Fibroblast of skin of left biceps (primary cell): Measurements from ENCODE around the gene PRDX3.

ENCODE experiments used
- DNase-seq, 2 experiments: peaks; one replicate each; pipeline ENCODE4 v3.0.0-alpha.2; 2013; ENCODE audit warnings: low read depth in 2 of 2

Gene PRDX3

GRCh38 chr10:119178372-119179119 is at the start of gene PRDX3:
TSS of gene PRDX3 (minus strand) at chr10:119178812. CDS start at chr10:119178790, 22 bp downstream.
- DNase-seq = peak; percentile 71 to 77

DNA sequence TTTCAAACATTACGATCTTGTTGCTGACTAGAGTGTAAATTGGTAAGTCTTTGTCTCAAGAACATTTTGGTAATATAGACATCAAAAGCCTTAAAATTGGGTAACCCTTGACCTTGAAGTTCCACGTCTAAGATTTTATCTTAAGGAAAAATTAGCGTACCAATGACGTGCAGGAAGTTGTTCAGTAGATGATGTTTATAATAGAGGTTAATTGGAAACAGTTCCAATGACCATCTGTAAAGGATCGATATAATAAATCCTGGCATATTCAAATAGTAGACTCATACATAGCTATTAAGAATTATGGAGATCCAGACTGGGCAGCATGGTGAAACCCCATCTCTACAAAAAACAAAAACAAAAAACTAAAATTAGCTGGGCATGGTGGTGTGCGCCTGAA is 49.2 kb upstream of the PRDX3 start:
- DNase-seq = no peak

GRCh38 chr10:119225083-119225658 is 46.6 kb upstream of the PRDX3 start:
- DNase-seq = no peak

DNA sequence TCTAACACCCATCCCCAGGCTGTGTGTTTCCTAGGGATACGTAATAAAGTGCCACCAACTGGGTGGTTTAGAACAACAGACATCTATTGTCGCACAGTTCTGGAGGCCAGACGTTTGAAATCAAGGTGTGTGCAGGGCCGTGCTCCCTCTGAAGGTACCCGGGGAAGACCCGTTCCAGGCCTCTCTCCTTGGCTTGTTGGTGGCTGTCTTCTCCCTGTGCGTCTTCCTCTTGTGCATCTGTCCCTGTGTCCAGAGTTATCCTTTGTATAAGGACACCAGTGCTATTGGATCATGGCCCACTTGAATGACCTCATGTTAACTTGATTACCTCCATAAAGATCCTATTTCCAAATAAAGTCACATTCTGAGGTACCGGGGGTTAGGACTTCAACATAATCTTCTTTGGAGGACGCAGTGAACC is 44.4 kb upstream of the PRDX3 start:
- DNase-seq = no peak

GRCh38 chr10:119222537-119222936 is 43.9 kb upstream of the PRDX3 start:
- DNase-seq = no peak

GRCh38 chr10:119221666-119222065 is 43.1 kb upstream of the PRDX3 start:
- DNase-seq = no peak

DNA sequence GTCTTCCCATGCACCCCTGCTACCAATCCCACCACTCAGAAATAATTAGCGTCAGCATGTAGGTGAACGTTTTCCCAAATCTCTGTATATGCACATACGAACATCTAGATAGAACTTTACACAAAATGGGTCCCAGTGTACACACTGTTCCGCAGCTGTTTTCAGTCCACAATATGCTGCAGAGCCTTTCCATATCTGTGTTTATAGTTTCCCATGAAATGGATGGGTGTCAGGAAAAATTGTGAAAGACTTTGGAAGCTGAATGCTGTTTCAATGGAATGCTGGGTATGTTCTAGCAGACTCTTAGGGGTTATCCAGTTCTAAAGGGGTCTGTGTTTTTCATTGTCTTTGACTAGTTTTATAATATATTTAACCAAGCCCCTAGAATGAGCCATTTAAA is 42.6 kb upstream of the PRDX3 start:
- DNase-seq = peak in 1 of 2 experiments; percentile 55

GRCh38 chr10:119219871-119220270 is 41.3 kb upstream of the PRDX3 start:
- peak; percentile 69 to 72 for DNase-seq

- no peak for DNase-seq
Measured at GRCh38 chr10:119217991-119218490, 39.4 kb upstream of the PRDX3 start.

GRCh38 chr10:119217401-119217800 is 38.8 kb upstream of the PRDX3 start:
- DNase-seq = no peak

GRCh38 chr10:119216127-119216526 is 37.5 kb upstream of the PRDX3 start:
- no peak for DNase-seq

DNA sequence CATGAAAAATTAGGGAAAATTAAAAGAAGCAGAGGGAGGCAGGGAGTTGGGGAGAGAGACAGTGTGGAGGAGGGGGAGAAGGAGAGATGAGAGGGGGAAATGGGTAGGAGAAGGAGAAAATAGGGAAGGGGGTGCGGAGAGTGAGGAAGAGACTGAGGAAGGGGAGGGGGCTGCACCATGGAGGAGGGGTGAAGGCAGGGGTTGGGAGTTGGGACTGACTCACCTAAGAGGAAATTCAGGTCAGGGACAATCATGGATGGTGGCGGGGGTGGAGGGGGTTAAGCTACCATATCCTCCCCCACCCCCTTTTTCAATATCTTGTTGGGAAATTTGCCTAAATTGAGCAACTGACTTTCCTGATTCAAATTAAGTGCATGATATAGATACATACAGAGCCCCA is 36.8 kb upstream of the PRDX3 start:
- no peak for DNase-seq

DNA sequence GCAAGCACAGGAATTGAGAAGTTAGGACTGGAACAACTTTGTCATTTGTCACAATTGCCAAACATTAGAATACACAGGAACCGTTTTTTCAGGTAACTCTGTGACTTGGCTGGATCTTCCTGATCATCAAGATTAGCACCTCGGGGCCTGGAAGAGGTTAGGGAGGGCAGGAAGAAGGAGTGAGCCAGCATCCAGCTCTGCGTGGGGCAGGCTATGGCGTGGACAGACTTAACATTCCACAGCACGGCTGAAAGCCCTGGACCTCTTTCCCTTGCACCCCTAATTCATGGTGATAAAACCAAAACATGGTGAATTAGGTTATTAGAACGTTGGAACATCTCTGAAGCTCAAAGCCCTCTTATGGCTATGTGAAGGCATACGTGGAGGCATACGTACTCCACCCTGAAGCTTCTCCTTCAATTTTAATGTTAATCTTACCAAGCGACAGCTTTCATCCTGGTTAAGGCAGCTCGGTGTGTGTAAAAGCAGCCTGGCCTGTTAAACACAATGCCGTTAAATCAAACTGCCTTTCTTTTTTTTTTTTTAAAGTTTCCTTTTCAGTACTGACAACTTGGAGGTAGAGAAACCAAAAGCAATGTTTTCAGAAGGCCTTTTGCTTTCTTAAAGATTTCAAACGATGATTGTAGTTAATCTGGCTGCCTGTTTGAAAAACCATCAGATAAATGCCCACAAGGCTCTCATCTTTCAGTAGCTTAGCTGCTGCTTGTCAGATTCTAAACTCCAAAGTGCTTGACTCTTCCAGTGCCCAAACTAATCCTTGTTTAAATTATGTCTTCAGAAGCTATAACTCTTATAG is 33.2 kb upstream of the PRDX3 start:
- no peak for DNase-seq

- peak in 1 of 2 experiments; percentile 57 for DNase-seq
Measured at GRCh38 chr10:119211176-119211575, 32.6 kb upstream of the PRDX3 start.

DNA sequence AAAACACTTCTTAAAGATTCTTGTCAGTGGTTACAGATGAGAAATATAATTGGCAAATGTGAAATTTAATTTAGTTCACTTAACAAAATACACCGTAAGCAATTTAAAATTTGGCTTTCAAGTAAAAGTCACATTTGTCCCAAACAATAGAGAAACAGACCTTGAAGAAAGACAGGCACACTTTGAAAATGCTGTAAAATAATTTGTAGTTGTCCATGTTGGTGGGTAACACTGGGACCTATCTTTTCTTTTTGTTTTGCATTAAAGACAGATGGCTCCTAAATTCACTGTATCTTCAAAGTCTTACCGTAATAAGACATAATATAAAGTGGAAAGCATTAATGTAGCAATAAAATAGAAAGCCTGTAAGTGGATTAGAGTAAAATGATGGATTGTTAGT is 32.0 kb upstream of the PRDX3 start:
- DNase-seq = no peak

- DNase-seq = no peak
Measured at GRCh38 chr10:119209736-119210355, 31.2 kb upstream of the PRDX3 start.

DNA sequence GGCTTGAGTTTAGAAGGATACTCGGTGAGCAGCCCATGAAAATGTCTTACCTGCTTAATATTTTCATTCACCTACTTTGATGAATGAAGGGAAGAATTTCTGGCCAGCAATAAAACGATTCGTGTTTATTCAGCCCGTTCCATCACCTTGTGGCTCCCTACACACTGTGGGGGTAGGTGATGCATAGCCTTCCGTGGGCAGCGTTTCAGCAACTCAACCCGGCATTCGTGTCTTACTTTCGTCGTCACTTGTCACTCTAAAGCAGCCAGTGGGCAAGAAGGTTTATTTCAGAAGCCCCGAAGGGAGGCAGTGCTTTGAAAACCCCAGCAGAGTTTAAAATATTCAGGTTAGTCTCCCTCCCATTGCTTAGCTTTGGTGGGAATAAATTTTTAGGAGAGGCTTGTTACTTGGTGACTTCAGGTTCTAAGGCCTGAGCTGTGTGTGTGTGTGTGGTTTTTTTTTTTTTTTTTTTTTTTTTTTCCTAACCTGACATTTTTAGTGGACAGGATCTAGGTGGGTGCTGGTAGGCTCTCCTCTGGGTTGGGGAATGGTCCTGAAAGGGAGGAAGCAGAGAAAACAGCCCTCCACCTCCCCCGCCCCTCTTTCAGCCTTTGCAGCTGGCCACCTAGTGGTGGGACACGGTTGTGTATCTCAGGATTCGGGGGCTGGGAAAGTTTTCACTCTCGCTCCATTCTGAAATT is 30.6 kb upstream of the PRDX3 start:
- no peak for DNase-seq

DNA sequence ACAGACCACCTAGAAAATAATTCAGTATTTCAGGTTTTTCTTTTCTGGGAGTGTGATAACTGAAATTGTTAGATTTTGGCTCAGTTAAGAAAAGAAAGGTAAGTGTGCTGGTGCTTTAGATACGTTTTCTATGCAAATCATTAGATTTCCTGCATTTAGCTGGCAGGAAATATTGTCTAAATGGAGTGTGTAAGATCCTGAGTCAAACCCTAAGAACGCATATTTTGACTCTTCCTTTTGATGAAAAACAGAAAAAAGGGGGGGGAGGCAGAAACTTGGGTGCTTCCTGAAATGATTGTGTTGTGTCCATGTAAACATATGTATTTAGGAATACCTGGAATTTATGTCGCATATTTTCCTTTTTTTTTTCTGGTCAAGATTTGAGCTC is 29.9 kb upstream of the PRDX3 start:
- DNase-seq = no peak

- no peak for DNase-seq
Measured at GRCh38 chr10:119207713-119208552, 29.3 kb upstream of the PRDX3 start.

DNA sequence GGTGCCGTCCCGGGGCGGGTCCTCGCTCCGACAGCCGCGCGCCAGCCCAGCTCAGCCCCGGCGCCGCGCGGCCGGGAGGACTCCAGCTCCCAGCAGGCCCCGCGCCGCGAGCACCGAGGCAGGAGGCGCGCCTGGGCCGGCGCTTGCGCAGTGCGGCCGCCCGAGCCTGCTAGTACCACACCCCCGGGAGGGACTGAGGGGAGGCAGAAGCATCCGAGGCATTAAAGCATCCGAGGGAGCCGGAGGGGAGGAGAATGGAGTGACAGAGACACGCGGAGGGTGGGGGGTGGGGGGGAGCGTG is 28.7 kb upstream of the PRDX3 start, which contains the start of gene GRK5:
Gene GRK5, plus strand, starts transcription at position 206 of the 301 bp plus-strand sequence. CDS start 347 bp downstream, outside the sequence.
- peak; percentile 94 to 96 for DNase-seq
